T1000 (cell line): ENCODE measurements around the gene DAD1.
A peak's percentile ranks its signal among the peaks of the same experiment; 100 is the strongest.
"Not testable (repeated sequence)": the region's sequence is repeated elsewhere in the genome, so short reads cannot be mapped to it uniquely, and the experiment has no call there.

Source experiments
- DNase-seq: peaks from one replicate; lab custom pipeline; 2025; ENCODE audit warnings: mixed read lengths; lab: John Stamatoyannopoulos, UW

DAD1 gene

GRCh38 chr14:22598896-22599244 lies 9.8 kb upstream of the DAD1 start:
- no peak for DNase-seq

- peak; percentile 14 for DNase-seq
Observed at GRCh38 chr14:22598099-22598895, 9.3 kb upstream of the DAD1 start, which contains the start of gene ABHD4. Gene ABHD4 (plus strand): TSS chr14:22598300. CDS start chr14:22598307, 7 bp downstream.

- DNase-seq = no peak
Observed at GRCh38 chr14:22597771-22598098, 8.7 kb upstream of the DAD1 start.

- no peak for DNase-seq
Observed at GRCh38 chr14:22597265-22597664, 8.2 kb upstream of the DAD1 start.

GRCh38 chr14:22596354-22596879 lies 7.4 kb upstream of the DAD1 start:
- no peak for DNase-seq

GRCh38 chr14:22594156-22594716 lies 5.2 kb upstream of the DAD1 start:
- no peak for DNase-seq

- no peak for DNase-seq
Observed at GRCh38 chr14:22593601-22594000, 4.6 kb upstream of the DAD1 start.

- DNase-seq = no peak
Observed at GRCh38 chr14:22593189-22593588, 4.2 kb upstream of the DAD1 start.

GRCh38 chr14:22588526-22589095 lies 413 bp downstream of the DAD1 start:
- no peak for DNase-seq

GRCh38 chr14:22587677-22588422 lies 1.2 kb downstream of the DAD1 start:
- not testable (repeated sequence) for DNase-seq

- DNase-seq = no peak
Observed at GRCh38 chr14:22587247-22587646, 1.8 kb downstream of the DAD1 start.

GRCh38 chr14:22583994-22584393 lies 5.0 kb downstream of the DAD1 start:
- DNase-seq = no peak

GRCh38 chr14:22580625-22581024 lies 8.4 kb downstream of the DAD1 start:
- no peak for DNase-seq

GRCh38 chr14:22579881-22580280 lies 9.1 kb downstream of the DAD1 start:
- no peak for DNase-seq

- DNase-seq = no peak
Observed at GRCh38 chr14:22579236-22579635, 9.8 kb downstream of the DAD1 start.

- no peak for DNase-seq
Observed at GRCh38 chr14:22577334-22577908, 11.6 kb downstream of the DAD1 start.

GRCh38 chr14:22573804-22574203 lies 15.2 kb downstream of the DAD1 start:
- no peak for DNase-seq

GRCh38 chr14:22572562-22573058 lies 16.4 kb downstream of the DAD1 start:
- DNase-seq = no peak

GRCh38 chr14:22570132-22570949 lies 18.7 kb downstream of the DAD1 start:
- DNase-seq = peak; percentile 42

GRCh38 chr14:22569737-22570131 lies 19.3 kb downstream of the DAD1 start:
- DNase-seq = no peak

GRCh38 chr14:22569106-22569736 lies 19.8 kb downstream of the DAD1 start:
- no peak for DNase-seq
